ENCODE data around the gene SVOPL. TPM values are rescaled to one million over a fixed set of nuclear protein-coding genes. Genes with fewer than 3 reads are reported as not detected.

SVOPL gene
- polyA plus RNA-seq, 1 of the 3 experiments (the other 2 are of a cell fraction) = not detected

DNA sequence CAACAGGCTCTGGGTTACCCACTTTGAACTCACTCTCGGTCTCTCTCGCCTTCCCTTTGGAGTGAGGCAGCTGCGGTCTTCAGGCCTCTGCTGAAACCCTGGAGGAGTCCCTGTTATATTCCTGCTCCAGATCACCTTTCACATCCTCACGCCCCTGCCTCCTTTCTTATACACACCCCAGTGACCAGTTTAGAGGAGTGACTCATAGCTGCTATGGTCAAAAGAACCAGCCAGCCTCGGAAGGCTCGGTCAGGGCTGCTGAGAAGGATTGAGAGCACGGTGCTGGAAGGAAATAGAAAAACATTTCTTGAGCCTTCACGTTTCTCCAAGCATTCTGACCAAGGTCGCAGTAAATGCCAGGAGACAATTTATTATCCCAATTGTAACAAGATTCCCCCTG, 28.3 kb upstream of the SVOPL start (continued):
- TF ChIP-seq, protein P1, sequence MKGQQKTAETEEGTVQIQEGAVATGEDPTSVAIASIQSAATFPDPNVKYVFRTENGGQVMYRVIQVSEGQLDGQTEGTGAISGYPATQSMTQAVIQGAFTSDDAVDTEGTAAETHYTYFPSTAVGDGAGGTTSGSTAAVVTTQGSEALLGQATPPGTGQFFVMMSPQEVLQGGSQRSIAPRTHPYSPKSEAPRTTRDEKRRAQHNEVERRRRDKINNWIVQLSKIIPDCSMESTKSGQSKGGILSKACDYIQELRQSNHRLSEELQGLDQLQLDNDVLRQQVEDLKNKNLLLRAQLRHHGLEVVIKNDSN (IDR thresholded peaks at IDR 0.05; ENCODE audit: borderline replicate concordance, low read depth) = no peak

DNA sequence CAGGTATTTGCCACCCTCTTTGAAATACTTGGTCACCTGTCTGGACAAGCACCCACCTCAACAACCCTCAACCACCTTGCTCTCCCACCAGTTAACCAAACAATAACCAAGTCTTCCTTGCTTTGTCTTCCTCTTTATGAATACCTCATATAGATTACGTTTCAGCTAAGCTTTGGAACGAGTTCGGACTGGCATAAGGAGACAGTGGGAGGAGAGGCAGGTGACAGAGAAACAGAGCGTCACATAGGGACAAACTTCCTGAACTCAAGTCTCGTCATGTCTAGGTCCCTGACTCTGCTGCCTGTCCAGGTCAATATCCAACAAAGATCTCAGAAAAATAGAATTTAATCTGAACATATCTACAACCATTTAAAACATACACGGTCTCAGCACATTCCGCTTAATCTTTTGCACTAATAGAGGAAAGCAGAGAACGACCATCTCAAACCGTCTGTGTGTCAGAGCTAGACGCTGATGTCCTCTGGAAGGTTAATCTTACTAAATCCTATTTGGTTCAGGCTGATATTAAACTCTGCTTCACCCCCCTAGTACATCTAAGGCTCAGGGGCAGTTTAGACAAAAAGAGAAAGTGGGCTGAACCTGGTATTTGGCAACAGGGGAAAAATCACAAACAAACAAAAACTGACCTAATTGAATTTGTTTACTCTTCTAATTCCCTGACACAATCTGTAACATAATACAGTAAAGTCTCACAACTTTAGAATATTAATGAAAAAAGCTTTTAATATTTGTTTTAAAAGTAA, 26.4 kb upstream of the SVOPL start:
- TF ChIP-seq RXRA (IDR thresholded peaks at IDR 0.05; ENCODE audit: borderline replicate concordance, low read depth) (no peak), RAD21 (IDR thresholded peaks at IDR 0.05; ENCODE audit: low read length) (no peak), TEAD4 (IDR thresholded peaks at IDR 0.05; ENCODE audit: borderline replicate concordance, insufficient read depth) (no peak), RCOR1 (IDR thresholded peaks at IDR 0.05; ENCODE audit: low read length) (no peak), GABPA (IDR thresholded peaks at IDR 0.05; ENCODE audit: low read depth) (no peak), FOXJ3 (CRISPR knock-in tag; IDR thresholded peaks at IDR 0.05) (no peak), POLR2AphosphoS5 (IDR thresholded peaks at IDR 0.05; ENCODE audit: low read depth, low read length) (no peak), MEF2A (IDR thresholded peaks at IDR 0.05; ENCODE audit: borderline replicate concordance, low read depth) (no peak), SIN3A (IDR thresholded peaks at IDR 0.05; ENCODE audit: borderline replicate concordance, low read depth, low read length) (no peak), EZH2phosphoT487 (IDR thresholded peaks at IDR 0.05; ENCODE audit: borderline replicate concordance, low read depth) (no peak), NFIC (IDR thresholded peaks at IDR 0.05; ENCODE audit: borderline replicate concordance) (no peak), TCF12 (IDR thresholded peaks at IDR 0.05) (no peak)
- TF ChIP-seq, protein P2, sequence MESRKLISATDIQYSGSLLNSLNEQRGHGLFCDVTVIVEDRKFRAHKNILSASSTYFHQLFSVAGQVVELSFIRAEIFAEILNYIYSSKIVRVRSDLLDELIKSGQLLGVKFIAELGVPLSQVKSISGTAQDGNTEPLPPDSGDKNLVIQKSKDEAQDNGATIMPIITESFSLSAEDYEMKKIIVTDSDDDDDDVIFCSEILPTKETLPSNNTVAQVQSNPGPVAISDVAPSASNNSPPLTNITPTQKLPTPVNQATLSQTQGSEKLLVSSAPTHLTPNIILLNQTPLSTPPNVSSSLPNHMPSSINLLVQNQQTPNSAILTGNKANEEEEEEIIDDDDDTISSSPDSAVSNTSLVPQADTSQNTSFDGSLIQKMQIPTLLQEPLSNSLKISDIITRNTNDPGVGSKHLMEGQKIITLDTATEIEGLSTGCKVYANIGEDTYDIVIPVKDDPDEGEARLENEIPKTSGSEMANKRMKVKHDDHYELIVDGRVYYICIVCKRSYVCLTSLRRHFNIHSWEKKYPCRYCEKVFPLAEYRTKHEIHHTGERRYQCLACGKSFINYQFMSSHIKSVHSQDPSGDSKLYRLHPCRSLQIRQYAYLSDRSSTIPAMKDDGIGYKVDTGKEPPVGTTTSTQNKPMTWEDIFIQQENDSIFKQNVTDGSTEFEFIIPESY (IDR thresholded peaks at IDR 0.05; ENCODE audit: borderline replicate concordance, low read depth) = no peak
- TF ChIP-seq, protein P3, sequence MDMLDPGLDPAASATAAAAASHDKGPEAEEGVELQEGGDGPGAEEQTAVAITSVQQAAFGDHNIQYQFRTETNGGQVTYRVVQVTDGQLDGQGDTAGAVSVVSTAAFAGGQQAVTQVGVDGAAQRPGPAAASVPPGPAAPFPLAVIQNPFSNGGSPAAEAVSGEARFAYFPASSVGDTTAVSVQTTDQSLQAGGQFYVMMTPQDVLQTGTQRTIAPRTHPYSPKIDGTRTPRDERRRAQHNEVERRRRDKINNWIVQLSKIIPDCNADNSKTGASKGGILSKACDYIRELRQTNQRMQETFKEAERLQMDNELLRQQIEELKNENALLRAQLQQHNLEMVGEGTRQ (IDR thresholded peaks at IDR 0.05; ENCODE audit: borderline replicate concordance, low read depth, low read length) = no peak
- TF ChIP-seq, protein P4, sequence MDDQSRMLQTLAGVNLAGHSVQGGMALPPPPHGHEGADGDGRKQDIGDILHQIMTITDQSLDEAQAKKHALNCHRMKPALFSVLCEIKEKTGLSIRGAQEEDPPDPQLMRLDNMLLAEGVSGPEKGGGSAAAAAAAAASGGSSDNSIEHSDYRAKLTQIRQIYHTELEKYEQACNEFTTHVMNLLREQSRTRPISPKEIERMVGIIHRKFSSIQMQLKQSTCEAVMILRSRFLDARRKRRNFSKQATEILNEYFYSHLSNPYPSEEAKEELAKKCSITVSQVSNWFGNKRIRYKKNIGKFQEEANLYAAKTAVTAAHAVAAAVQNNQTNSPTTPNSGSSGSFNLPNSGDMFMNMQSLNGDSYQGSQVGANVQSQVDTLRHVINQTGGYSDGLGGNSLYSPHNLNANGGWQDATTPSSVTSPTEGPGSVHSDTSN (IDR thresholded peaks at IDR 0.05) = no peak
- no peak overlapping the region for H3K4me2 ChIP-seq
- CTCF ChIA-PET = interaction anchor here (0.8 to 1.9 kb wide), 3 partner anchors 11 to 566 kb away, joined by 3 to 9 read pairs (median 3); no protein-coding TSS in a partner anchor

More for the DNA sequence above, 26.4 kb upstream of the SVOPL start:
- Histone ChIP-seq H3K9me2 (no peaks in the 10 kb centered on the region), H3K9ac (no peak overlapping the region), H3F3A (replicated peaks; ENCODE audit: insufficient read depth) (no peaks in the 10 kb centered on the region), H2AFZ (ENCODE audit: low read depth) (no peak overlapping the region), H3K27me3 (ENCODE audit: insufficient read depth) (no peaks in the 10 kb centered on the region), H3K4me1 (ENCODE audit: control insufficient read depth in 1 of 2, insufficient read depth in 2 of 2, low read depth in 1 of 2, low read length in 1 of 2) (no peaks in the 10 kb centered on the region), H3K79me2 (ENCODE audit: insufficient read depth) (no peaks in the 10 kb centered on the region), H3K4me3 (ENCODE audit: low read depth in 2 of 2, low read length in 1 of 2) (no peak overlapping the region), H3K9me3 (no peaks in the 10 kb centered on the region), H3K36me3 (replicated peaks in 1 of 2; ENCODE audit: control insufficient read depth in 1 of 2, insufficient read depth in 2 of 2, low read length in 1 of 2) (no peaks in the 10 kb centered on the region), H4K20me1 (ENCODE audit: insufficient read depth) (no peaks in the 10 kb centered on the region), H3K27ac (ENCODE audit: low read depth in 2 of 2, low read length in 1 of 2) (no peak overlapping the region)
- POLR2A ChIA-PET = interaction anchor here (0.6 kb wide), 1 partner anchor 136 kb away, joined by 3 read pairs; no protein-coding TSS in a partner anchor
- WGBS (ENCODE audit: low lambda C conversion rate) = 48% methylated on average over 10 of the region's 10 CpGs
- DNase-seq = no peak
